ENCODE data around the gene TMEM145.

DNA sequence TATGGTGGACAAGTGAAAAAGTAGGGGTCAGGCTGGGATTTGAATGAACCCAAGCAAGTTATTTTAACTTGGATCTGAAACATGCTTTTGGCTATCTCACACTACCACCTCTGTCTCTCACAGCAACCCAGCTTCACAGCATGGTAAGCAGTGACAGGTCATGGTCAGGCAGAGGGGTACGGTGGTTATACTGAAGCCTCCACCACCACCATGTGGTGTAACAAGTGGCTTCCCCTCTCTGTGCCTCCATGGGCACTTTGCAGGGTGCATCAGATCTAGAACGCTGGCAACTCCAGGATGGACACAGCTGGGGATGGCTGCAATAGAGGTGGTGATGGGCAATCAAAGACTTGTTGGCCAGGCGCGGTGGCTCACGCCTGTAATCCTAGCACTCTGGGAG lies 739 bp upstream of the TMEM145 start:
- TF ChIP-seq CTCF (conservative IDR thresholded peaks at IDR 0.05; ENCODE audit: low read depth, low read length), result no peak
- TF ChIP-seq EZH2 (IDR thresholded peaks at IDR 0.05; ENCODE audit: low read length, unreplicated experiment), result no peak
